Loucy (cell line): Measurements from ENCODE around the gene IL15RA.

Experiments
- H2AFZ ChIP-seq: fragments of 200-600 bp; sonication (generic); 2 replicates; pipeline ENCODE4 v1.6.0; 2016; ENCODE audit warnings: antibody characterized with exemption, mild to moderate bottlenecking, low read length, moderate library complexity
- H3F3A ChIP-seq: fragments of 200-600 bp; 2 replicates; pipeline ENCODE4 v1.6.0; 2016; ENCODE audit warnings: antibody characterized with exemption, low read depth, mild to moderate bottlenecking
- H3K27me3 ChIP-seq: fragments of 200-600 bp; sonication (generic); 2 replicates; pipeline ENCODE4 v1.6.1; 2014; ENCODE audit warnings: low read length, mild to moderate bottlenecking; ENCODE audit not compliant: insufficient read depth, poor library complexity, severe bottlenecking
- H3K36me3 ChIP-seq: fragments of 200-600 bp; sonication (generic); 2 replicates; pipeline ENCODE4 v1.6.1; 2016; ENCODE audit warnings: low read length; ENCODE audit not compliant: insufficient read depth
- H3K4me1 ChIP-seq: fragments of 200-600 bp; sonication (generic); 2 replicates; pipeline ENCODE4 v1.5.1; 2014; ENCODE audit warnings: low read length, mild to moderate bottlenecking; ENCODE audit not compliant: insufficient read depth, poor library complexity, severe bottlenecking
- H3K4me2 ChIP-seq: fragments of 200-600 bp; sonication (generic); 2 replicates; pipeline ENCODE4 v1.6.0; 2014; ENCODE audit warnings: antibody characterized with exemption, low read length, low read depth, mild to moderate bottlenecking; ENCODE audit not compliant: poor library complexity, severe bottlenecking
- H3K4me3 ChIP-seq: fragments of 200-600 bp; sonication (generic); 2 replicates; pipeline ENCODE4 v1.5.1; 2014; ENCODE audit warnings: low read length, mild to moderate bottlenecking, mixed read lengths; ENCODE audit not compliant: poor library complexity, severe bottlenecking
- H3K79me2 ChIP-seq: fragments of 200-600 bp; sonication (generic); 2 replicates; pipeline ENCODE4 v1.6.1; 2014; ENCODE audit warnings: low read length; ENCODE audit not compliant: insufficient read depth
- H3K9ac ChIP-seq: fragments of 200-600 bp; sonication (generic); 2 replicates; pipeline ENCODE4 v1.6.0; 2014; ENCODE audit warnings: mild to moderate bottlenecking, low read depth, low read length, moderate library complexity; ENCODE audit not compliant: poor library complexity, severe bottlenecking
- H3K9me2 ChIP-seq: fragments of 200-600 bp; sonication (generic); replicated peaks from 2 replicates; pipeline ENCODE4 v1.6.1; 2016; ENCODE audit warnings: low read depth, low read length, mixed read lengths
- H3K9me3 ChIP-seq: fragments of 200-600 bp; sonication (generic); 2 replicates; pipeline ENCODE4 v1.6.1; 2014; ENCODE audit warnings: mild to moderate bottlenecking, antibody characterized with exemption, low read length, low read depth; ENCODE audit not compliant: insufficient read depth
- H4K20me1 ChIP-seq: fragments of 200-600 bp; sonication (generic); 2 replicates; pipeline ENCODE4 v1.6.0; 2014; ENCODE audit warnings: antibody characterized with exemption, low read length, mild to moderate bottlenecking; ENCODE audit not compliant: insufficient read depth, poor library complexity, severe bottlenecking
- EZH2phosphoT487 ChIP-seq: fragments of 200-600 bp; IDR thresholded peaks from 2 replicates; pipeline ENCODE4 v1.6.1; 2018; ENCODE audit warnings: antibody characterized with exemption, mild to moderate bottlenecking, moderate library complexity, borderline replicate concordance
- TF ChIP-seq, protein P1 (sequence below): fragments of 200-600 bp; sonication (generic); conservative IDR thresholded peaks from 2 replicates; pipeline ENCODE4 v1.5.1; 2014; ENCODE audit warnings: mild to moderate bottlenecking, antibody characterized with exemption, low read length

IL15RA gene

DNA sequence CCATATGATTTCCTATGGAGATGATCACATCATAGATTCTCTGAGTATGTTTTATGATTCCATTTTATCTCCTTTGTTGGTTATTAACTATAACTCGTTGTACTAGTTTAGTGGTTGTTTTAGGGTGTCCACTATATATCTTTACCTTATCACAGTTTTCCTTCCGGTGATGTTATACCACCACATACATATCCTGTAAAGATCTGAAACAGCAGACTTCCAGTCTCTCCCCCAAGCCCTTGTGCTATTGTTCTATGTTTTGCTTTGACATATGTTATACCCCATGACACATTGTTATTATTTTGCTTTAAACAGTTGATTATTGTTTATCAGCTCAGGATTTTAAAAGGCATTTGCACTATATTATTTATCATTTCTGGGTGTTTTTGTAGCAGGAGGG, 7.3 kb downstream of the IL15RA start:
- Histone ChIP-seq H2AFZ (no peak overlapping the region), H4K20me1 (no peaks in the 10 kb centered on the region), H3F3A (no peaks in the 10 kb centered on the region), H3K4me3 (no peak overlapping the region), H3K9me3 (no peaks in the 10 kb centered on the region), H3K9ac (no peak overlapping the region), H3K36me3 (no peaks in the 10 kb centered on the region), H3K27me3 (no peaks in the 10 kb centered on the region), H3K9me2 (no peaks in the 10 kb centered on the region), H3K79me2 (no peaks in the 10 kb centered on the region), H3K4me2 (no peak overlapping the region), H3K4me1 (no peaks in the 10 kb centered on the region)
- TF ChIP-seq, protein P1, sequence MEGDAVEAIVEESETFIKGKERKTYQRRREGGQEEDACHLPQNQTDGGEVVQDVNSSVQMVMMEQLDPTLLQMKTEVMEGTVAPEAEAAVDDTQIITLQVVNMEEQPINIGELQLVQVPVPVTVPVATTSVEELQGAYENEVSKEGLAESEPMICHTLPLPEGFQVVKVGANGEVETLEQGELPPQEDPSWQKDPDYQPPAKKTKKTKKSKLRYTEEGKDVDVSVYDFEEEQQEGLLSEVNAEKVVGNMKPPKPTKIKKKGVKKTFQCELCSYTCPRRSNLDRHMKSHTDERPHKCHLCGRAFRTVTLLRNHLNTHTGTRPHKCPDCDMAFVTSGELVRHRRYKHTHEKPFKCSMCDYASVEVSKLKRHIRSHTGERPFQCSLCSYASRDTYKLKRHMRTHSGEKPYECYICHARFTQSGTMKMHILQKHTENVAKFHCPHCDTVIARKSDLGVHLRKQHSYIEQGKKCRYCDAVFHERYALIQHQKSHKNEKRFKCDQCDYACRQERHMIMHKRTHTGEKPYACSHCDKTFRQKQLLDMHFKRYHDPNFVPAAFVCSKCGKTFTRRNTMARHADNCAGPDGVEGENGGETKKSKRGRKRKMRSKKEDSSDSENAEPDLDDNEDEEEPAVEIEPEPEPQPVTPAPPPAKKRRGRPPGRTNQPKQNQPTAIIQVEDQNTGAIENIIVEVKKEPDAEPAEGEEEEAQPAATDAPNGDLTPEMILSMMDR: no peak
- TF ChIP-seq EZH2phosphoT487: no peak

GRCh38 chr10:5968681-5969453, 8.5 kb downstream of the IL15RA start:
- H3K9ac ChIP-seq: no peak overlapping the region
- no peaks in the 10 kb centered on the region for H3K27me3 ChIP-seq
- no peaks in the 10 kb centered on the region for H4K20me1 ChIP-seq
- TF ChIP-seq EZH2phosphoT487: no peak
- TF ChIP-seq, protein P1: no peak
- no peaks in the 10 kb centered on the region for H3K36me3 ChIP-seq
- no peaks in the 10 kb centered on the region for H3K9me2 ChIP-seq
- no peaks in the 10 kb centered on the region for H3F3A ChIP-seq
- H3K9me3 ChIP-seq: no peaks in the 10 kb centered on the region
- H3K4me1 ChIP-seq: no peaks in the 10 kb centered on the region
- no peak overlapping the region for H2AFZ ChIP-seq
- H3K4me3 ChIP-seq: no peak overlapping the region
- no peaks in the 10 kb centered on the region for H3K79me2 ChIP-seq
- H3K4me2 ChIP-seq: no peak overlapping the region

DNA sequence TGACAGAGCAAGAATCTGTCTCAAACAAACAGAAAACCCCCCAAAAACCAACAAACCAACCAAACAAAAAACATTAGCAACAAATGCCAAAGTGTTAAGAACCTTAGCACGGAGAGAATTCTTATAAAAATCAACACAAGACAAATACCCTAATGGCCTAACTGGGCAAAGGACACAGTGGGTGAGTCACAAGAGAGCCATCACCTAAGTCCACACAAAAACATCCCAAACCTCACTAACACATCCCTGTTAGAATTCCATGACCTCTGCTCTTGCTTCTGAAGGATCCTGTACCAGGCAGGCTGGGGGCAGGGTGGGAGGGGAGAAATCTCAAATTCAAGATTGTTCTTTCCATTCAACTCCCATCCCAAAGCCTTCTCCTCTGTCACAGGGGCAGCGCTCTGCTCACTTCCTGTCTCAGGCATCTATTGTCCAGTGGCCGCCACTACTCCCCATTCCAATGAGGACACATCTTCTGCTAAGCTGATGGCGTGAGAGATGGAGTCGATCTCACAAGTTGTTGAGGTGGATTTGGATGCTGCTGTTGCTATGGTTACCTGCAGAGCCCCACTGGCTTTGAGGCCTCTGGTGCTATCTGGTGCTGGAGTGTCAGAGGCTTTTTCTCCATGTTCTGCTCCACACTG, 9.2 kb downstream of the IL15RA start:
- Histone ChIP-seq H3K9me3 (no peaks in the 10 kb centered on the region), H3K4me1 (no peaks in the 10 kb centered on the region), H3K79me2 (no peaks in the 10 kb centered on the region), H2AFZ (no peak overlapping the region), H3K4me2 (no peak overlapping the region), H3K27me3 (no peaks in the 10 kb centered on the region), H3F3A (no peaks in the 10 kb centered on the region), H3K9ac (no peak overlapping the region), H3K9me2 (no peaks in the 10 kb centered on the region), H3K4me3 (no peak overlapping the region), H3K36me3 (no peaks in the 10 kb centered on the region), H4K20me1 (no peaks in the 10 kb centered on the region)
- no peak for TF ChIP-seq EZH2phosphoT487
- TF ChIP-seq, protein P1: no peak
